WI38 (cell line): ENCODE data around the gene FRMD4A.

Experiments used
- H3K4me3 ChIP-seq: 2 replicates; pipeline ENCODE4 v1.5.1; 2011; ENCODE audit warnings: low read depth, mild to moderate bottlenecking, control low read depth, low read length
- CTCF ChIP-seq: IDR thresholded peaks from 2 replicates; pipeline ENCODE4 v1.5.1; 2012; ENCODE audit warnings: low read depth, mild to moderate bottlenecking, control low read depth, low read length

FRMD4A gene

GRCh38 chr10:13842117-13842516 is 488.6 kb downstream of the FRMD4A start:
- no peak overlapping the region for H3K4me3 ChIP-seq
- no peak for TF ChIP-seq CTCF

- H3K4me3 ChIP-seq = no peak overlapping the region
- TF ChIP-seq CTCF = no peak
Observed at GRCh38 chr10:13840036-13840435, 490.7 kb downstream of the FRMD4A start.

GRCh38 chr10:13839430-13839990 is 491.2 kb downstream of the FRMD4A start:
- no peak overlapping the region for H3K4me3 ChIP-seq
- no peak for TF ChIP-seq CTCF

GRCh38 chr10:13839030-13839429 is 491.7 kb downstream of the FRMD4A start:
- H3K4me3 ChIP-seq = no peak overlapping the region
- no peak for TF ChIP-seq CTCF

GRCh38 chr10:13837966-13838365 is 492.8 kb downstream of the FRMD4A start:
- H3K4me3 ChIP-seq = no peak overlapping the region
- no peak for TF ChIP-seq CTCF

GRCh38 chr10:13834581-13835286 is 496.0 kb downstream of the FRMD4A start:
- no peak for TF ChIP-seq CTCF
- no peak overlapping the region for H3K4me3 ChIP-seq

- TF ChIP-seq CTCF = no peak
- no peak overlapping the region for H3K4me3 ChIP-seq
Observed at GRCh38 chr10:13831711-13832141, 499.0 kb downstream of the FRMD4A start.
